A549 (cell line): Measurements from ENCODE around the gene ITPKC. TPM values are rescaled to one million over a fixed set of nuclear protein-coding genes. Genes with fewer than 3 reads are reported as not detected.

Experiments used
- ATOH8 ChIP-seq: fragments of 250-450 bp; sonication (Bioruptor Pico); IDR thresholded peaks from 2 replicates; pipeline ENCODE4 v1.5.0; 2020; ENCODE audit warnings: low read depth, mild to moderate bottlenecking, moderate library complexity
- BCL3 ChIP-seq: fragments of >200 bp; sonication (Bioruptor Twin); formaldehyde crosslinking; IDR thresholded peaks from 3 replicates; pipeline ENCODE4 v1.6.1; 2016
- BHLHE40 ChIP-seq: IDR thresholded peaks from 2 replicates; pipeline ENCODE4 v1.6.1; 2012; ENCODE audit warnings: low read depth, low read length, inconsistent platforms
- CEBPB ChIP-seq, 2 experiments: fragments of >200 bp in 1 of 2; sonication (Bioruptor Twin) in 1 of 2; formaldehyde crosslinking in 1 of 2; IDR thresholded peaks; 2 replicates each; pipeline ENCODE4 v1.6.1; 2012 to 2016
- CHD2 ChIP-seq: fragments of 150-350 bp; IDR thresholded peaks from 2 replicates; pipeline ENCODE4 v1.6.1; 2014; ENCODE audit warnings: low read length; ENCODE audit not compliant: partially characterized antibody
- CTCF ChIP-seq: fragments of >200 bp; sonication (Bioruptor Twin); formaldehyde crosslinking; IDR thresholded peaks from 3 replicates; pipeline ENCODE4 v1.5.1; 2016
- EHMT2 ChIP-seq: fragments of 200-600 bp; sonication (generic); IDR thresholded peaks from 2 replicates; pipeline ENCODE4 v1.6.1; 2016; ENCODE audit warnings: antibody characterized with exemption, low read depth, mild to moderate bottlenecking, moderate library complexity
- EP300 ChIP-seq, 2 experiments: fragments of >200 bp; sonication (Bioruptor Twin); formaldehyde crosslinking; IDR thresholded peaks; 2 replicates in 1 of 2; 3 replicates in 1 of 2; pipeline ENCODE4 v1.6.1; 2016 to 2017
- ESRRA ChIP-seq: fragments of 150-350 bp; IDR thresholded peaks from 2 replicates; pipeline ENCODE4 v1.6.1; 2014; ENCODE audit warnings: mild to moderate bottlenecking, low read length, borderline replicate concordance
- FOSB ChIP-seq: fragments of 250-450 bp; sonication (Bioruptor Pico); IDR thresholded peaks from 2 replicates; pipeline ENCODE4 v1.5.0; 2020; ENCODE audit warnings: mild to moderate bottlenecking, moderate library complexity
- FOSL2 ChIP-seq, 2 experiments: fragments of 450-650 bp in 1 of 2; fragments of >200 bp in 1 of 2; sonication (Bioruptor Twin) in 1 of 2; formaldehyde crosslinking; IDR thresholded peaks; 2 replicates each; pipeline versions ENCODE4 v1.5.0 to v1.6.1; 2016 to 2020; ENCODE audit warnings: mild to moderate bottlenecking in 1 of 2, moderate library complexity in 1 of 2
- GATA3 ChIP-seq: IDR thresholded peaks from 2 replicates; pipeline ENCODE4 v1.6.1; 2012; ENCODE audit warnings: borderline replicate concordance
- HDAC2 ChIP-seq: fragments of 200-600 bp; sonication (generic); IDR thresholded peaks from 2 replicates; pipeline ENCODE4 v1.6.1; 2016
- HEYL ChIP-seq: fragments of 250-450 bp; sonication (Bioruptor Pico); IDR thresholded peaks from 2 replicates; pipeline ENCODE4 v1.8.0; 2021; ENCODE audit warnings: mild to moderate bottlenecking, moderate library complexity
- HMGXB4 ChIP-seq: fragments of 250-450 bp; sonication (Bioruptor Pico); IDR thresholded peaks from 2 replicates; pipeline ENCODE4 v1.5.0; 2021; ENCODE audit warnings: mild to moderate bottlenecking, moderate library complexity, borderline replicate concordance
- HOXA7 ChIP-seq: fragments of 250-450 bp; sonication (Bioruptor Pico); IDR thresholded peaks from 2 replicates; pipeline ENCODE4 v1.5.0; 2020; ENCODE audit warnings: mild to moderate bottlenecking, moderate library complexity
- HOXB13 ChIP-seq: fragments of 250-450 bp; sonication (Bioruptor Pico); IDR thresholded peaks from 2 replicates; pipeline ENCODE4 v1.5.0; 2020; ENCODE audit warnings: low read depth, mild to moderate bottlenecking, moderate library complexity
- HOXB5 ChIP-seq: fragments of 250-450 bp; sonication (Bioruptor Pico); IDR thresholded peaks from 2 replicates; pipeline ENCODE4 v1.5.0; 2020; ENCODE audit warnings: mild to moderate bottlenecking, moderate library complexity
- JUN ChIP-seq, 2 experiments: fragments of >200 bp; sonication (Bioruptor Twin); formaldehyde crosslinking; IDR thresholded peaks; 2 replicates in 1 of 2; 3 replicates in 1 of 2; pipeline ENCODE4 v1.6.1; 2016 to 2017
- JUNB ChIP-seq: fragments of >200 bp; sonication (Bioruptor Twin); formaldehyde crosslinking; IDR thresholded peaks from 2 replicates; pipeline ENCODE4 v1.6.1; 2016
- MAFK ChIP-seq: fragments of 450-650 bp; IDR thresholded peaks from 2 replicates; pipeline ENCODE4 v1.6.1; 2014; ENCODE audit not compliant: partially characterized antibody
- MAX ChIP-seq: IDR thresholded peaks from 2 replicates; pipeline ENCODE4 v1.6.1; 2012
- MAZ ChIP-seq: fragments of 150-350 bp; IDR thresholded peaks from 2 replicates; pipeline ENCODE4 v1.6.1; 2014; ENCODE audit warnings: antibody characterized with exemption, low read depth, low read length, borderline replicate concordance
- NPAS2 ChIP-seq: fragments of 250-450 bp; sonication (Bioruptor Pico); IDR thresholded peaks from 2 replicates; pipeline ENCODE4 v1.8.0; 2022; ENCODE audit warnings: mild to moderate bottlenecking, moderate library complexity, borderline replicate concordance
- PBX3 ChIP-seq: IDR thresholded peaks from 2 replicates; pipeline ENCODE4 v1.6.1; 2012
- POLR2A ChIP-seq: IDR thresholded peaks from 2 replicates; pipeline ENCODE4 v1.6.1; 2012; ENCODE audit warnings: mild to moderate bottlenecking, low read length
- POLR2AphosphoS2 ChIP-seq: conservative IDR thresholded peaks from 2 replicates; pipeline ENCODE4 v1.6.1; 2012; ENCODE audit warnings: low read length, improper control_type of control experiment, inconsistent platforms
- RAD21 ChIP-seq, 2 experiments: fragments of >200 bp in 1 of 2; sonication (Bioruptor Twin) in 1 of 2; formaldehyde crosslinking in 1 of 2; IDR thresholded peaks in 1 of 2; conservative IDR thresholded peaks in 1 of 2; 2 replicates in 1 of 2; 3 replicates in 1 of 2; pipeline ENCODE4 v1.6.1; 2012 to 2018; ENCODE audit warnings: inconsistent platforms in 1 of 2
- RNF2 ChIP-seq: fragments of 200-600 bp; sonication (generic); IDR thresholded peaks from 2 replicates; pipeline ENCODE4 v1.6.1; 2016; ENCODE audit warnings: low read depth, mild to moderate bottlenecking, antibody characterized with exemption, moderate library complexity, borderline replicate concordance
- USF2 ChIP-seq: fragments of 450-650 bp; IDR thresholded peaks from 2 replicates; pipeline ENCODE4 v1.6.1; 2014; ENCODE audit warnings: antibody characterized with exemption
- ZNF302 ChIP-seq: fragments of 250-450 bp; sonication (Bioruptor Pico); IDR thresholded peaks from 2 replicates; pipeline ENCODE4 v1.9.0; 2021; ENCODE audit warnings: inconsistent platforms, mild to moderate bottlenecking, moderate library complexity
- ZSCAN20 ChIP-seq: fragments of 250-450 bp; sonication (Bioruptor Pico); IDR thresholded peaks from 2 replicates; pipeline ENCODE4 v1.8.0; 2022; ENCODE audit warnings: mild to moderate bottlenecking, moderate library complexity
- polyA plus RNA-seq, 4 experiments: library from polyadenylated mRNA; depleted of rRNA in 3 of 4; stranded (reverse); fragments of >200 nt; fragmentation: RNase III in 1 of 4; extraction: RNeasy Plus Mini Kit Qiagen cat#74134 plus additional on column Dnase treatment in 1 of 4; gene quantifications; 2 replicates in 3 of 4; 3 replicates in 1 of 4; pipeline ENCODE4 v1.2.3, GENCODE V29; 2011 to 2017

Gene ITPKC
- polyA plus RNA-seq, 2 of the 4 experiments (the other 2 are of a cell fraction) = 6.5 to 7.9 TPM

- TF ChIP-seq USF2 = peak; percentile 2; the same call in 1 of the 2 replicates
- peak; percentile 78; the same call in 1 of the 2 replicates for TF ChIP-seq RNF2
- TF ChIP-seq RAD21 (conservative IDR thresholded peaks at IDR 0.05 in 1 of 2, IDR thresholded peaks at IDR 0.05 in 1 of 2) = no peak; a peak in 1 of 5 replicates
- TF ChIP-seq EHMT2 = no peak
- peak; percentile 74 for TF ChIP-seq NPAS2 (CRISPR knock-in tag)
- peak in 1 of 2 experiments; percentile 20; a peak in 1 of 5 replicates for TF ChIP-seq EP300 (IDR thresholded peaks at IDR 0.05)
- peak; percentile 92 for TF ChIP-seq BCL3
- TF ChIP-seq CHD2 = no peak
- peak; percentile 55; the same call in 1 of the 2 replicates for TF ChIP-seq HMGXB4 (CRISPR knock-in tag)
- TF ChIP-seq ZSCAN20 (CRISPR knock-in tag) = no peak
- no peak; the same call in 1 of the 2 replicates for TF ChIP-seq POLR2AphosphoS2
- TF ChIP-seq MAZ = peak; percentile 68; the same call in 1 of the 2 replicates
- TF ChIP-seq CEBPB (IDR thresholded peaks at IDR 0.05) = no peak
- TF ChIP-seq ATOH8 (CRISPR knock-in tag) = peak; percentile 78
- no peak for TF ChIP-seq CTCF
- TF ChIP-seq BHLHE40 = no peak
- peak; percentile 73 for TF ChIP-seq HOXB5 (CRISPR knock-in tag)
- TF ChIP-seq PBX3 = no peak; the same call in 1 of the 2 replicates
- no peak for TF ChIP-seq FOSL2 (IDR thresholded peaks at IDR 0.05)
- TF ChIP-seq FOSL2 (CRISPR knock-in tag; IDR thresholded peaks at IDR 0.05) = peak; percentile 40
- TF ChIP-seq MAX = peak; percentile 94
- peak; percentile 90 to 97 for TF ChIP-seq JUN (IDR thresholded peaks at IDR 0.05)
- TF ChIP-seq HOXB13 (CRISPR knock-in tag) = peak; percentile 93; the same call in 1 of the 2 replicates
- TF ChIP-seq HEYL (CRISPR knock-in tag) = peak; percentile 74
- TF ChIP-seq MAFK = peak; percentile 99
- TF ChIP-seq FOSB (CRISPR knock-in tag) = peak; percentile 36; the same call in 1 of the 2 replicates
- TF ChIP-seq JUNB = no peak
- TF ChIP-seq HDAC2 = no peak
- TF ChIP-seq HOXA7 (CRISPR knock-in tag) = 0 out of 2 replicates have a peak, but pooled peaks have one; percentile 55
- no peak; the same call in 1 of the 2 replicates for TF ChIP-seq GATA3
- TF ChIP-seq ESRRA = no peak
- TF ChIP-seq ZNF302 (CRISPR knock-in tag) = no peak
- TF ChIP-seq POLR2A = peak; percentile 79
Measured at GRCh38 chr19:40690693-40691420, 26.1 kb upstream of the ITPKC start (continued).
